ENCODE data around the gene SPO11.

The SPO11 gene

DNA sequence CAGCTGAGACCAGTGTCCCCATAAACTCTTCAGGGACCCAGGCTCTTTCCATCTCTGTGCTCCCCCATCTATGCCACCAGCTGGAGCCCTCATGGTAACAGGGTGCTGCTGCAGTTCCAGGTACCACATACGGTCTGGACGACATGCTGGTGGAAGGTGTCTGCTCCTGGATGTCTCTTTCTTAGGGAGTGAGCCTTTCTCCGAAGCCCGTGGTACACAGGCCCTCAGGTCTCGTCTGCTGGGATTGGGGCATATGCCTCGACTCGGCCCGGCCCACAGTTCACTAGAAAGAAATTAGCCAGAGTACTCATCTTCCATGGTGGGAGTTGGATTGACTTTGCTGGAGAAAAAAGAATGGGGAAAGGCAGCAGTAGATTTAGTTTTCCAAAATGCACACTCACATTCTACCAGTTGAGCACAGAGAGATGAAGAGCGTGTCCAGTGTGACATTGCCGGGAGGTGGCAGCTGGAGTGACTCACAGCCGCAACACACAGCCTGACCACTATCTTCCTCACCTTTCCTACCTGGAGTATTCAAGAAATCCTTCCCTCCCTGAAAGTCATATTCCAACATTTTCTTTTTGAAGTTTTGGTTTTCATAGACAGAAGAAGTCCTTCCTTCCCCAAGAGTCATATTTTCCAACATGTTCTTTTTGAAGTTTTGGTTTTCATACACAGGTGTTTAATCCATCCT lies 18.6 kb upstream of the SPO11 start:
- DNase-seq = no peak

DNA sequence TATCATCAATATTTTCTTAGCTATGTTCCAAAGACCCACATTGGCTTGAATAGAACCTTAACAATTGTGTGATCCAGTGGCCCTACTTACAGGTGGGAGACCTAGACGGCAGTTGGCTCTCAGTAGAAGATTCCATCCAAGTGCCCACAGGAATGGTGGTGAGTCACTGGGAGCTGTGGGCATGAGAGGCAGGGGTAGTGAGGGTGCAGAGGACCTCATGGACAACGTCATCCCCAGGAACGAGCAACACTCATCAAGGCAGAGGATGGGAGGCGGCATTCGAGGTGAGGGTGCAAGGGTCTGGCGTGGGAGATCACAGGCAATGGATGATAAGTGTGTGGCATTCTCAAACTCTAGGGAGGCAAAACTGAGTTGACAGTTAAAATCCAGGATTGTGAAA lies 17.5 kb upstream of the SPO11 start:
- DNase-seq = no peak

DNA sequence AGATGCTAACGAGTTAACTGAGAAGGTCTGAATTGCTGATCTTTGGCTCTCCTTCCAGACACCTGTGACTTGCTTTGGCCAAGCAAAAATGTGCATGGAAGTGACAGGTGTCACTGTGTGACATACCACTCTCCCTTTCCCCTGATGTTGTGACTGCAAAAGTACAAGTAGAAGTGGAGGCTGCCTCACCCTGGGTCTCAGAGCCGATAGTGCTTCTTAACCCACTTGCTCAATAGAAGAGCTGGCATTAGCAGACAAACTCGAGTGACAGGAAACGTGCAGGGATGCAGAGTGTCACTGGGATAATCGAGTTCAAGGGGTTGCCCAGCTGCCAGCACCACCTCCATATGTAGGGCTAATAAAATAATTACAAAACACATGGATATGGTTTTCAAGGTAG lies 16.4 kb upstream of the SPO11 start:
- no peak for DNase-seq

DNA sequence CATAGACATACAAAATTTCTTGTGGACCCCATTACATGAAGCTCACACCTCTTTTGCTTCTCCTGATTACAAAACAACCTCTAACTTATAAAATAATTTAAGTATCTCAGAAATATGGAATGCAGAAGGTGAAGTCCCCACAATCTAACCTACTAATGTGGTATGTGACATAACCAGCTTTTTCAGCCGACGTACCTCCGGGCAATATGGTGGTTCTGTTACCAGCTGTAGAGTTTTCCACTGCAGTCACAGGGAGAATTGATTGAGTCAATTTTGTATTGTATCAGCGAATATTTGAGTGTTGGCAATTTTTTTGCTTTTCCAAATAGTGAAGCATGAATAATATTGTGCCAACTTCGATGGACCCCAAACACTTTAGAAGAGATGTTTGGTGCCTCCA lies 15.7 kb upstream of the SPO11 start:
- no peak for DNase-seq

DNA sequence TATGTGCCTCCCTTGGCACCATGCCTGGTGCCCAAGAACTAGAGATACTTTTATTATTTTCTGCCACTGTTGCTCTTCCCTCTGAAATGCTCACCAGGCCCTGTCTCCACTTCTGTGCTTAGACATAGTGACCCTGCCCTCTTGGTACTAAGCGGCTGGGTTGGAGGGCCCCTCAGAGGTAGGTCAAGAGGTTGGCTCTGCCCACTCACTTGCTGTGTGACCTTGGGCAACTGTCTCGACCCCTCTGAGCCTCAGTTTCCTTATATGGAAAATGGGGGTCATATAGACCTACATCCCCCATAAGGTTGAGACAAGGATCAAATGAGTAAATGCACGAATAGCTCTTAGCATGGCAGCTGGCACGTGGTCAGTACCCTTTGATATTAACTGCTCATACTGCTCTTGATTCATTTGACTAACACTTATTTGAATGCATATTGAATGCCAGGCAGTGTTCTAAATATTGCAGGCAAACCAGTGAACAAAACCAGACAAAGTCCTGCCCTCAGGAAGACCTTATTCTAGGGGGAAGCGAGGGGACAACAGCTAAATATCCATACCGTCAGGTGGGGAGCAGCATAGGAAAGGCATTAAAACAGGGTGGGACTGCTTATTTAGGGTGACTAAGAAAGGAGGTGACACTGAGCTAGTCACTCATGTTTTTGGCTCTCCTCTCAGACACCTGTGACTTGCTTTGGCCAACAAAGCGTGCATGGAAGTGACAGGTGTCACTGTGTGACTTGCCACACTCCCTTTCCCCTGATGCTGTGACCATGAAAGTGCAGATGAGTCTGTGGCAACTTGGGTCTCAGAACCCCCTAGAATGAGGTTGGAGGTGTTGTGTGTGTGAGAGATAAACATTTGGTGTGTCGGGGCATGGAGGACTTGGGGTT lies 14.3 kb upstream of the SPO11 start:
- no peak for DNase-seq

DNA sequence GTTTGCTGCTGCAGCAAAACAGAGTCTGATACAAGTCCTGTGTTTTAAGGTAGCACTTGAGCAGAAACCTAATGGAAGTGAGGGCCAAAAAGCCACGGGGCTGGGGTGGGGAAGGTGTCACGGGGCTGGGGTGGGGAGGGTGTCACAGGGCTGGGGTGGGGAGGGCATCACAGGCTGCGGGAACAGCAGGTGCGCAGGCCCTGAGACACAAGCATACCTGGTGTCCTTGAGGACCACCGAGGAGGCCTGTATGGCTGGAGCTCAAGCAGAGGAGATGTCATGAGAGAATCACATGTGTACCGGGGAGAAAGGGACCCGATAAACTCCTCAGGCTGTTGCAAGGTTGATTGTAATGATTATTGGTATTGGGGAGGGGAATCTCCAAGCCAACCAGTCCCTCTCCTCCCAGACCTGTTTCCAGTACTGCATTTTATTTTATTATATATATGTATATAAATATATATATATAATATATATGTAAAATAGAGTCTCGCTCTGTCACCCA lies 13.6 kb upstream of the SPO11 start:
- no peak for DNase-seq

DNA sequence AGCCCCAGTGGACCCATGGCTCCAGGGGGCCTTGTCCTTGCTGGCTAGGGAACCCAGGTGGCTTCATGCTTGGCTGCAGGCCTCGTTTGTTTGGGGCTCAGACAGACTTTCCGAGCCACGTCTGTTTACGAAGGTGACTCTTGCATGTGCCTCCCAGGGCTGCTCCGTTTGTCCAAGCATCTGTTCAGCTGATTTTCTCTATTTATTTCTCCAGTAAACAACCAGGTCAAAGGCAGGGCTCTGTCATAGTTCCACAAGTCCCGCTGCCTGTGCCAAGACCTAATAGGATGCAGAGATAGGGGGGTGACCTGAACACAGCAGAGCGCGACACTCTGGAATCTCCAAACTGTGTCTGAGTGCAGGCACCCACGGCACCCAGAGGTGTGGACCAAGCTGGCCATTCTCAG lies 12.8 kb upstream of the SPO11 start:
- no peak for DNase-seq

DNA sequence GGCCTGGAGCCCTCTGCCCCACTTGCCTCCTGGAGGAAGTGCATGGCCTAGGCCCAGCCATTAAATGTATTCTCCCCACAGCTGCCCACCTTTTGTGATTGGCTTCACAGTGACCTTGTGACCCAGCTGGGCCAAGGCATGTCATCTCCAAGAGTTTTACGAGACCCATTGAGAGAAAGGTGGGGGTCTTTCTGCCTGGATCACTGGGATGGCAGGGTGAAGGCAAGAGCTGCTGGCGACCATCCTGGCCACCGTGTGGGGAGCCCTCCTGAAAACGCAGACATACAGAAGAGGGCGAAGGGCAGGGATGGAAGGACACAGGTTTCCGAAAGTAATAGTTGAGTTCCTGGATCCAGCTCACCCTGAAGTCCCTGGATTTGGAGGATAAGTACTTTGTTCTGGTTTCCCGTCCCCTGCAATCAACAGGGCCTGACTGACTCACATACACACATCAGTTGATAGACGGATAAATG lies 12.3 kb upstream of the SPO11 start:
- DNase-seq = no peak

DNA sequence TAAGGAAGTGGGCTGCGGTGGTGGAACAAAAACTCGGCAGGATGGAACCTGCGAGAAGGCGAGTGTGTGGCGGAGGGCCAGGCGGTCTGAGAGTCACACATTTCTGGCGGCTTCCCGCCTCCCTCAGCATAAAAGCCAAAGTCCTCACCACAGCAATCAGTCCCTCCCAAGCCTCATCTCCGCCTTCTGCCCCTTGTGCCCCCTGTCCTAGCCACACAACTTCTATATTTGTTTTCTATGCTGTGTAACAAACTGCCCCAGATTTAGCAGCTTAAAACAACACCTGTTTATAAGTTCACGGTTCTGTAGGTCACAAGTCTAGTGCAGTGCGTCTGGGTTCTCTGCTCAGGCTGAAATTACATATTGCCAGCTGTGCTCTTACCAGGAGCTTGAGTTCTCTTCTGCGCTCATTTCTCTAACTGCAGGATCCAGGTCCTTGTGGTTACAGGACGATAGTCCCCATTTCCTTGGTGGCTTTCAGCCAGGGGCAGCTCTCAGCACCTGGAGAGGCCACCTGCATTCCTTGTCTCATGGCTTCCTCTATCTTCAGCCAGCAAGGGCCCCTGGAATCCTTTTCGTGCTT lies 11.7 kb upstream of the SPO11 start:
- no peak for DNase-seq

DNA sequence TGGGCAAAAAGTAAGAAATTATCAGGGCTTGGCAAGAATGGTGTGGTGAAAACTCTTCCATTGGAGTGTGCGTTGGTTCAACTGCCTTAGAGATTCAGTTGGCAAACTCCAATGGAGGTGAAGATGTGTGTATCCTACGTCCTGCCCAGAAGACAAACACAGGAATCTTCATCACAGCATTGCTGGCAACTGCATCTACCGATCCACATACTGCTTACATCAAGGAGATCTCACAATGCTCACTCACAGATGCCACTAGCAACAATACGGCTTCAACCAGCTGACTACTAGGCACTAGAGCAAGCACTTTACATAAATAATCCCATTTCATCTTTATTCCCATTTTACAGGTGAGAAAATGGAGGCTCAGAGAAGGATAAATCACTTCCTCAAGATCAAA lies 10.0 kb upstream of the SPO11 start:
- DNase-seq = no peak

DNA sequence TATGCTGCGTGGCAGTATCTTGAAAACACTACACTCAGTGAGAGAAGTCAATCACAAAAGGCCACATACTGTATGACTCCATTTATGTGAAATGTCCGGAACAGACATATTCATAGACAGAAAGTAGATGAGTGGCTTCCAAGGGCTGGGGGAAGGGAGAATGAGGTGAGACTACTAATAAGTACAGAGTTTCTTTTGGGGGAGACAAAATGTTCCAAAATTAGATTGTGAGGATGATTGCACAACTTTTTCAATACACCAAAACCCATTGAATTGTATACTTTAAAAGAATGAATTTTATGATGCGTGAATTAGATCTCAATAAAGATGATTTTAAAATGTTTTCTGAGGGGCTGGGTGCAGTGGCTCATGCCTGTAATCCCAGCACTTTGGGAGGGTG lies 9.2 kb upstream of the SPO11 start:
- DNase-seq = no peak

DNA sequence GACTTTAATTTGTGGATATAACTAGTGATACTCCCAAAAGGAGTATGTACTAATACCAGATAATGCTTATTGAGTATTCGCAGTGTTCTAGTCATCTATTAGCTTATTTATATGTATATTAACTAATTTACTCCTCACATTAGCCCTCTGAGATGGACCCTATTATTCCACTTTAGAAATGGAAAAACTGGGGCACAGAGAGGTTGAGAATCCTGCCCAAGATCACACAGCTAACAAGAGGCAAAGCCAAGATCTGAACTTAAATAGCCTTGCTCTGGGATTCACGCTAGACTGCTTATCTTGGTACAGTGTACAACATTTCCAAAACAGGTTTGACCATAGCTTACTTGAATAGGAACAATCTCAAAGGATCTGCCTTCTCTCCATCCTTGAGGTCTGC lies 8.5 kb upstream of the SPO11 start:
- DNase-seq = no peak

DNA sequence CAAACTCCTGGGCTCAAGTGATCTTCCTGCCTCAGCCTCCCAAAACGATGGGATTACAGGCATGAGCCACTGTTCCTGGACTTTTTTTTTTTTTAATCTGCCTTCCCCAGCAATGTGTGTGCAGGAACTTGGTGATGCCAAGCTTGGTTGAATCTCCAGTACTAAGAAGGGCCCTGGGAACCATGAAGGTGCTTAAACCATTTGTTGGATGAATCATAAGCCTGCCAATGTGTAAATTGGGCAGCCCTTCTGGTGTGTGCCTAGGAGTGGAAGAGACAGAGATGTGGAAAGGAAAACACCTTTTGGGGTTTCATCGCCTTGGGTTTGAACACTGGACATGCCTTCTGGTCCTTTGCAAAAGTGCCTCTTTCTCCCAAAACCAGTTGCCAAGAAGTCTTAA lies 7.1 kb upstream of the SPO11 start:
- DNase-seq = no peak

DNA sequence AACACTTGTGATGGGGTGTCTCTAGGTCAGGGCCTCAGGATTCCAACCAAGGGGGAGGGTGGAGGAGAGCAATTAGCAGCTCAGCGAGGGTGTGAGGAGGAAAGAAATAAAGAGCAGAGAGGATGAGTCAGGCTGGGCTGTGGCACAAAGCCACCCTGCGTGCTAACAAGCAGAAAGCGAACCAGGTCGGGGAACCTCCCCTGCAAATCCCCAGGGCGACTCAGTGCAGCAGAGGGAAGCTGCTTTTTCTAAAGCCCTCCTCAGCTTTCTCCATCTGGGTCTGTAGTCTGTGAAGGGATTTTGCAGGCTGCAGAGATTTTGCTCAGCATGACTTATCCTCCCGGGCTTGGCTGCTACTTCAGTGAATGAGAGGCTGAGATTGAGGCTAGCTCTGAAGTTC lies 6.6 kb upstream of the SPO11 start:
- DNase-seq = no peak

DNA sequence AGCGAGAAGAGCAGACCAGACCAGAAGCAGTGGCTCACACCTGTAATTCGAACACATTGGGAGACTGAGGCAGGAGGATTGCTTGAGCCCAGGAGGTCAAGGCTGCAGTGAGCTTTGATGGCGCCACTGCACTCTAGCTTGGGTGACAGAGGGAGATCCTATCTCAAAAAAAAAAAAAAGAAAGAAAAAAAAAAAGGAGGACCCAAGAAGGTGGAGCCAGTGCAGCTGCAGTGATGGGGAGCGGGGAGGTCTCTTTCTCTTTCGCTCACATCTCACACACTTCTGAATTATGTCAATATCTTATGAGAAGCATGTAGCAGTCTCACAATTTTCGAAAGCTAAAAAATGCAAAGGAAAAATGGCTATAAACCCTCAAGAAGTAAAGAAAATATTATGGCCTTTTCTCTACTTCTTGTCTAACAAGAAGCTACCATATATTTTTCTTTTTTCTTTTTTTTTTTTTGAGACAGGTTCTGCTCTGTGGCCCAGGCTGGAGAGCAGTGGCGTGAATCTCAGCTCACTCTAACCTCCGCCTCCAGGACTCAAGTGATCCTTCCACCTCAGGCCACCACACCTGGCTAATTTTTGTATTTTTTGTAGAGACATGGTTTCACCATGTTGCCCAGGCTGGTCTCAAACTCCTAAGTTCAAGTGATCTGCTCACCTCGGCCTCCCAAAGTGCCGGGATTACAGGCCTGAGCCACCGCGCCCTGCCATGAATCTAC lies 3.8 kb upstream of the SPO11 start:
- DNase-seq = no peak

DNA sequence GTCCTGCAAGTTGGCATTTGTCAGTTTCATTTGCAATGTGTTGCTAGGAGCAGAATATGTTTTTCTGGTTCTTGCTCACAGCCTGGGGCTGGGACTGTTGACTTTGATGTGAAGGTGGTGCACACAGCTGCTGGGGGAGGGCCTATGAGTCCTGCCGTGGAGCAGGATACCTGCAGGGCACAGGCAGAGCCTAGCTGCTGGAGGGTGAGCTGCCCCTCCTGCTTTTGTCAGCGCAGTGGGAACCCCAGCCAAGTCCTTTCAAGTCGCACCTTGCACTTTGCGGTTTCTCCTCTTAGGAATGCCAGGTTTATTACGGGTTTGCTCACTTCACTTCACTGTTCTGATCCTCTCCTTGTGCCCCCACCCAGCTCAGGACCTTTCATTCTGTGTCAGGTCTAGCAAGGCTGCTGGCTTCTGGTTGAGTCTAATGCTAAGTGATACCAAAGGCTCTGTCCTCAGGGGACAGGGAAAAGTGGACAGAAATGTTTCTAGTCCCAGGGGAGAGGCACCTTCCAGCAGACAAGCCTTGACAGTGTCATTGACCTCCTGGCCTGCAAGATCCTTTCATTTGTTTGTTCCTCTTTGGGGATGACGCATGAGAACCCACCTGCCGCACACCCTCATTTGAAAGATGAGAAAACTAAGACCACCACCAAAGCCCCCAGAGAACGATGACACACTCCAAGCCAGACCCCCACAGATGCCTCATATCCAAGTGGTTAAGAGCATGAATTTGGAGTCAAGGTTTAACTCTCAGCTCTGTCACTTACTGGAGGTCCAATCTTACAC lies 2.7 kb upstream of the SPO11 start:
- no peak for DNase-seq

DNA sequence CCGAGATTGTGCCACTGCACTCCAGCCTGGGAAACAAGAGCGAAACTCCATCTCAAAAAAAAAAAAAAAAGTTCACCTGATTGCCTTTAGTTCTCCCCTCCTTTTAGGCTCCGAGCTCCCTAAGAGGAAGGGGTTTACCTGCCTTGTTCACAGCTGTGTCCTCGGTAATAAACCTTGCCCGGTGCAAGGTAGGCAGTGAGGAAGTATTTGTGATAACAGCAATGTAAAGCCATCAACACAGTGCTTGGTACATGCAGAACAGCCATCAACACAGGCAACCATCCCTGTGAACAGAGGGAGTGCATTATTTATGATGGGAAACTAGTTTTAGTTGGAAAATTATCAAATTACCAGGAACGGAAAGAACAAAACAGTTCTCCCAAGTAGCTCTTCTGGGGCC lies 1.8 kb upstream of the SPO11 start:
- DNase-seq = no peak

DNA sequence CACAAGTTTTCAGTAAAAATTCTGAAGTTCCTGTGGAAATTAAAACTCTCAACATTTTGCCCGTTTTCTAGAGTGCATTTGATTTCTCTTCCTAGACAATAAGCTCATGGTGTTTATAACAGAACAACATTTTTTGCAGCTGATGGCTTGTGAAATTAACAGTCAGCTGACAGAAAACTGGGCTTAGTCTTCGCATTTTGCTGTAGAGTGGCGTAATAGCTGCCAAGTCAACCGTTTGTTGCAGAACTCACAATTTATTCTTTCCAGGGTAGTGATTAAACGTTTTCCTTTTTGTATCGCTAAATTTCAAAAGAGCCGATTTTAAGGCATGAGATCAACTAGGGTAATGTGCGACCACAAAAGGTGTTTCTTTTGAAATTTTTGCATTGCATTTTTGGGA lies 1.4 kb downstream of the SPO11 start:
- DNase-seq = no peak

DNA sequence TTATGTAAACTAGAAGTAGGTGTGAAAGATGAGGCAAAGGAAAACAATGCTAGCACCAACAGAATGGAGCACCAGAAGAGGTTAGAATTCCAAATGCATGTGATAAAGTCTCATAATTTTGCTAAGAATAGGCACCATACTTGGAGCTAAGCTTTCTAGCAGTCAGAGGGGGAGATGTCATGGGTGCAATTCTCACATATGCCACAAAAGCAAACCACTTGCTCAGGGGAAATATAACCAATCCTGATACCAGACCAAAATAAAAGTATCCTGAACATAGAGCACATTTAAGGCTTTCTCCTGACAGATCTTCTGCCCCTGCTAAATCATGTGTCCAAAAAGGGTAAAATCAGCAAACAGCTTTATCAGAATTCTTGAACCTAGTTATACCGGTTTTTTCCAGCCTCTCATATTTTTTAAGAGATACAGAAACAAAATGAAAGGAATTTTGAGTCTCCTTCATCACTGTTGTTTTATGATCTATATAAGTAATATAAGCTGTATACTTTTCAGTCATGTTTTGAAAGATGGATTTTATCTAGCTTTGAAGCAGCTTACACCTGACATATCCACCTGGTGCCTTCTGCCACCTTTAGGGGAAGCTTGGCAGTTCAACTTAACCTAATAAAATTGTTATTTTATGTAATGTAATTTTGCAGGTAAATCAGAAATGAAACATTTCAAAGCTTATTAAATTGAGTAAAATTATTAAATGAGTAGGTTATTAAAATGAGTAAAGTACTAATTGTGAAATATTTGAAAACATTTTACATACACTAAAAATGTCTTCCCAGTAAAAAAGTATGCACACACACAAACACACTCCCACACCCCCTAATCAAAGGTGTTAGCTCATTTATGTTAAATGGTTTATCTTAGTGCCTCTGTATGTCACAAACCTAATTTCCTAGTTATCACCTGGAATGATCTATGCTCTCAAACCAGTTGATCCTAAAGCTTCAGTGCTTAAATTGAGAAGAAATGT lies 2.8 kb downstream of the SPO11 start:
- DNase-seq = no peak

DNA sequence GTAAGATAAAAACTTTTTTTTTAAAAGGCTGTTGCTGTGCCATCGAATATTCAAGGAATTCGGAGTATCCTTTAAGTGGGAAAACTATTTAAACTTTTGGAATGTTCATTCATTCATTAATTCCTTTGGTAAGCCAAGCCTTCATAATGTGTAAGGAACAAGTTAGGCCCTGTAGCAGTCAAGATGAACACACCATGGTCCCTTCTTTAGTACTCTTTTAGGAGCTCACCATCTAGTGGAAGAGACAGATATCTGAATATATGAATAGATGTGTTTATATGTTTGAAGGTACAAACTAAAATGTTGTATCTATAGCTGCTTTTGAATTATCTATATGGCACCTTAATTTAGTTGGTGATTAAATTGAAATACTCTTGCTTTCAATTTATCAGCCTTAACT lies 5.8 kb downstream of the SPO11 start:
- no peak for DNase-seq

DNA sequence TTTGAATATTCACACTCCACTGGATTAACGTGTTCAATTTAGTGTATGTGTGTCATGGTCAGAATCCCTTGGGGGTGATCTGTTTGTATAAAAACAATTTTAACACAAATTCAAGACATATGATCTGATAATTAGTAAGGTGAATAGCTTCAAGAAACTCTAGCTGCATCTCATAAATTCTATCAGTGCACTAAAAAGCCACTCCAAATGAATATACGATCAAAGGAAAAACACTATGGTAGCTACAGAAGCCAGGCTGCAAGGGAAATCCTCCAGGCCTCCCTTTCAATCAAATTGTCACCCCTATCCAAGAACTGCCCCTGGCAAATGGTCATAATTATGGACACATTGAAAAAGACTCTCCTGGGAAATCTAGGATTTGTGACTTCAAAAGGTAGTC lies 12.1 kb downstream of the SPO11 start:
- DNase-seq = no peak
